Measurements from ENCODE around the gene RALGPS1. TPM values are rescaled to one million over a fixed set of nuclear protein-coding genes. Genes with fewer than 3 reads are reported as not detected.
"Not testable (repeated sequence)": the region's sequence is repeated elsewhere in the genome, so short reads cannot be mapped to it uniquely, and the experiment has no call there.

Gene RALGPS1
- polyA plus RNA-seq, 4 donors: 21.1 to 28.1 (median 24.0) TPM

DNA sequence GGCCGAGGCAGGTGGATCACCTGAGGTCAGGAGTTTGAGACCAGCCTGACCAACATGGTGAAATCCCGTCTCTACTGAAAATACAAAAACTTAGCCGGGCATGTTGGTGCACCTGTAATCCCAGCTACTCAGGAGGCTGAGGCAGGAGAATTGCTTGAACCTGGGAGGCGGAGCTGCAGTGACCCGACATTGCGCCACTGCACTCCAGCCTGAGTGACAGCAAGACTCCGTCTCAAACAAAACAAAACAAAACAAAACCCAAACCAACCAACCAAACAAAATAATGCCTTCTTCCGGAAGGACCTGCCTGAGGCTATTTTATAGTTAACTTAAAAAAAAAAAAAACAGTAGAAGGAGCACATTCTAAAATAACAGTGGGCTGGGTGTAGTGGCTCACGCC is 103.4 kb downstream of the RALGPS1 start:
- DNase-seq (ENCODE audit: low read depth in 4 of 4, low spot score in 3 of 4): not testable (repeated sequence)

DNA sequence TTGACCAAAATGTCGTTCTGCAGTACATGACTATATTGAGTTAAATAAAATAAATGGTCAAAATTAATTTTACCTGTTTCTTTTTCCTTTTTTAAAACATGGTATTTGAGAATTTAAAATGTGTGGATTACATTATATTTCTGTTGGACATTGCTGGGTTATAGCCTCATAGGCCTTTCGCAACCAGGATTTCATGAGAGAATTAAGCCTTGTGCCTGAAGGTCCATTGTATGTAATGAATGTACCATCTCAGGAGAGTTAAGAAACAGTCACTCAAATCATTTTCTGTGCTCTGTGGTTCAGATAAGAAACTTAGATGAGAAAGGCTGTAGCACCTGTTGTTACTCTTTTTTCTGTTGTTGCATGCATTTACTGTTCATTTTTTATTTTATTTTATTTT is 104.4 kb downstream of the RALGPS1 start:
- DNase-seq (ENCODE audit: low read depth in 4 of 4, low spot score in 3 of 4): no peak

DNA sequence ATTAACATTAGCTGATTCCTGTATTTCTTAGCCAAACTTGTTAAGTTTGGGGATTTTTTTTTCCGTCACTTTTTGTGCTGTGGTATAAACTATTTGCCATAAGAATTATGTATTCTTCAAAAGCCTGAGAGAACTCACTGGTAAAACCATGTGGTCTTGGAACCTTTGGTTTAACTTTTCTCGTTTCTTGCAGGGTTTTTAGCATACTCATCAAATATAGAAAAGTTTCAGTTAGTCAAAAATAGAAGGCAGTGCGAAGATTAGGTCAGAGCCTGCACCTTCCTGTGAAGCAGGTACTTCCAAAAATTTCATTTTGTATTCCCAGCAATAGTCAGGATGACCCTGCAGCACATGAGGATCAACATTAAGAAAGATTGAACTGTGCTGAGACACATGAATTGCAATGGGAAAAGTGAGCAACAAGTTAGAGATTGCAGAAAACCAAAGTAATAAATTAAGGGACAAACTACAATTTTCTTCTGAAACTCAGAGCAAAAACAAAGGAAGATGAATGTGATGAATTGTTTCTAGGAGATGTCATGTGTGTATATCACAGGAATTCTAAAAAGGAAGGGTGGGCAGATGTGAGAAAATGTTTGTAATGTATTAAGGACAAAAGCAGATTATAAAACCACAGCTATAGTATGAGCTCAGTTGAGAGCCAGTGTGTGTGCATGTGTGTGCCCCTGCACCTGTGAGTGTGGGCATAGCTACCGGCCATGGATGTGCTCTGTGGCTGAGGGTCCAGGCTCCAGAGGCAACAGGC is 105.6 kb downstream of the RALGPS1 start:
- DNase-seq (ENCODE audit: low read depth in 4 of 4, low spot score in 3 of 4): no peak

DNA sequence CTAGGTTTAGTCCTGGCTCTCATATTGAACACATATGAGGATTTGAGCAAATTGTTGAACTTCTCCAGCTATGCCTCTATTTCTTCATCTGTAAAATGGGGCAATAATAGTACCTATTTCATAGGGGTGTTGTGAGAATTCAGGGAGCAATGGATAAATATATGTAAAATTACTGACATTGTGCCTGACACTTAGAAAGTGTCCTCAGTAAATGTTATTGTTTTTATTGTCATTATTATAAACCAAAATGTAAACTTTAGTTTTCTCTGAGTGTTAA is 106.2 kb downstream of the RALGPS1 start:
- DNase-seq (ENCODE audit: low read depth in 4 of 4, low spot score in 3 of 4): no peak

DNA sequence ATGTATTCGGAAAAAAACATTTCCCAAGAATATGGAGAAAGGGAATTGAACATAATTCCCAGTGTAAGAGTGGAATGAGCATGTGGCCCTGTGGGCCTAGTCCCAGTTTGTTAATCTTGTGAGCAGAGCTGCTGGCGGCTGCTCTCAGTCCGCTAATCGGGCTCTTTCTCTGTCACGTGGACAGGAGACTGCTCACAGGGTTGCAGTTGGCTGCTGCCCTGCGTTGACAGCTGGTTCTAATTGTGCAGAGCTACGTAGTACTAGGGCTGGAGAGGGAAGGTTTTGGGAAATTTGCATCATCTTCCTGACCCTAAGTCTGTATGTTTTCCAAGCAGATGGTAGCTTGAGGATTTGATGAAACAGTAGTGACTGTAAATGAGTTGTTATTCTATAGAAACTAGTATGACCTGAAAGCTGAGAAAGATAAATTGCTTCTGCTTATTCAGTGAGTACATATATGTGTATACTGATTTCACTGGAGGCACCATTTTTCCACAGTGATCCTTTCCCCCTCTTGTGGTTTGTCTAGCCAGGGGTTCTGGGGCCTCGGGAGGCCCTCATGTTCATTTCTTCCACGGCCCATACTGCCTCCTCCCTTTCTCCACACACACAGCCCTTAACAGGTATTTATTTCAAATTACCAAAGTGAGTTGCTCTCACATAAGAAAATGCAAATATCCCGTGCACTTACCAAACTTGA is 107.2 kb downstream of the RALGPS1 start:
- peak; percentile 42 to 61 (median 51) for DNase-seq (ENCODE audit: low read depth in 4 of 4, low spot score in 3 of 4)

DNA sequence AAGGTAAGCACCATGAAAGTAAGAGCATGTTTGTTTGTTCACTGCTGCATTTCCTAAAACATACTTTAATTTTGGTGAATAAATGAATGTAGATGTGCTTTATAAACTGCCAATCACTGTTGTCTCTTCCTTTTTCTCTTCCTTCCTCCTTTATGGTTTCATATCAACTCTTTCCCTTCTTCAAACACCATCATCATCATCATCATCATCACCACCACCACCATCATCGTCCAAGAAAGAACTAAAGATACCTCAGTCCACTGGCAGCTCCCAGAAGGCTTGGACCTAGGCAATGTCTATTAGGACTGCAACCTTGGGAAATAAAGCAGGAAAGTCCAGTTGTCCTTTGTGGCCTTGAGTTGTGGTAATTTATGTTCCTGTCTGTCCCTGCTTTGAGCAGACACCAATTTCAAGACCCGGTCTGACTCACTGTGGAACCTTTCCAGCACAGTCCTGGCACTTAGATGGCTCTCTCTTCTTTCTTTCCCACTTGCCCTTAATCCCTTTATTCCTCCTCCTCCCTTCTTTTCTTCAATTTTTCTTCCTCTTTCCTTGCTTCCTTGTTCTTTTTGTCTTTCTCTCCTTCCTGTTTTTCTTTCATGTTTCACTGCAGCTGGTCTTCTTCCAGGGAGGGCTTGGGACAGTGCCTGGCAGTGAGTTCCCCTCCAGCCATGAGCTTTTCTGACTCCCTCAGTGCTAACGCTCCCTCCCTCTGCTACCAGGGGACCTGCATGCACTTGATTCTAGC is 108.5 kb downstream of the RALGPS1 start:
- no peak for DNase-seq (ENCODE audit: low read depth in 4 of 4, low spot score in 3 of 4)

DNA sequence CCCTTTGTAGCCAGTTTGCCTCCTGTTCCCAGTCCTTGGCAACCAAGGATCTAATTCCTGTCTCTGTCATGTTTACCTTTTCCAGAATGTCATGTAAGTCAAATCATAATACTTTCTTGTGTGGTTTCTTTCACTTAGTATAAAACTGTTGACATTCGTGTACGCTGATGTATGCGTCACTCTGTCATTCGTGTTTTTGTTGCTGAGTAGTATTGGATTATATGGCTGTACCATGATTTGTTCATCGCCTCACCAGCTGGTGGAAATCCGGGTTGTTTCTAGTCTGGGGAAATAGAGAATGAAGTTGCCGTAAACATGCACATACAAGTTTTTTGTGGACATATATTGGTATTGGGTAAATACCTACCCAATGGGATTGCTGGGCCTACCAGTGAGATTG is 110.5 kb downstream of the RALGPS1 start:
- no peak for DNase-seq (ENCODE audit: low read depth in 4 of 4, low spot score in 3 of 4)

DNA sequence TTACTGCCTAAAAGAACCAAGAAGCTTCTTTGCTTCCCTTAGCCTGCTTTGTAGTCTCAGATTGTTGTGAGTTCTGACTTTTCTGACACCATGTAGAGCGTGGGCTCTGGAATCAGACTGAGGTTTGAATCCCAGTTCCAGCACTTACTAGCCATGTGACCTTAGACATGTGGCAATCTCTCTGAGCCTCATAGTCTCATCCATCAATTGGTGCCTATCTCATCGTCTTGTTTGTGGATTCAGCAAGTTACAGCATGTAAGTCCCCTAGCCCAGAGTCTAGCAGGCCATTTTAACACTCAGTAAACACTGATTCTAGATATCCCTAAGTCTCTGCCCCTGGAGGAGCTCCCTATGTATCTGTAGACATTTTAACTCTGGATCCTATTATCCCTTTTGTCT is 113.1 kb downstream of the RALGPS1 start:
- peak in 1 of 4 donors; percentile 26 for DNase-seq (ENCODE audit: low read depth in 4 of 4, low spot score in 3 of 4)

DNA sequence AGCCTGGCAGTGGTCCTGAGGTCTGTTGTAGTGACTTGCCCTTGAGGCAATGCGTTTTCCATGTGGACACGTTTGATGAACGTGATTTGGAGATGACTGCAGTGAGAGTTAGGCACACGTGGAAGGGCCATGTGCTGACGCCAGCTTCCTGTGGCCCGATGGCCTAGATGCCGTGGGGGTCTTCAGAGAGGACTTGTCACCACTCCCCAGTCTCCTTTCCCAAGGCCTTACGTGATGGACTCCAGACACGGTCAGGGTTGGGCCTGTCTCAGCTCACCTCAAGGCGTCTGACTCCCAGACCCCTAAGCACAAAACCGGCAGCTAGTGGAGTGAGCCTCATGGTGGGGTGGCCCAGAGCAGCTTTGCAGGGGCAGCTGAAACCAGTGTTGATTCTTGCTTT is 115.0 kb downstream of the RALGPS1 start:
- no peak for DNase-seq (ENCODE audit: low read depth in 4 of 4, low spot score in 3 of 4)

DNA sequence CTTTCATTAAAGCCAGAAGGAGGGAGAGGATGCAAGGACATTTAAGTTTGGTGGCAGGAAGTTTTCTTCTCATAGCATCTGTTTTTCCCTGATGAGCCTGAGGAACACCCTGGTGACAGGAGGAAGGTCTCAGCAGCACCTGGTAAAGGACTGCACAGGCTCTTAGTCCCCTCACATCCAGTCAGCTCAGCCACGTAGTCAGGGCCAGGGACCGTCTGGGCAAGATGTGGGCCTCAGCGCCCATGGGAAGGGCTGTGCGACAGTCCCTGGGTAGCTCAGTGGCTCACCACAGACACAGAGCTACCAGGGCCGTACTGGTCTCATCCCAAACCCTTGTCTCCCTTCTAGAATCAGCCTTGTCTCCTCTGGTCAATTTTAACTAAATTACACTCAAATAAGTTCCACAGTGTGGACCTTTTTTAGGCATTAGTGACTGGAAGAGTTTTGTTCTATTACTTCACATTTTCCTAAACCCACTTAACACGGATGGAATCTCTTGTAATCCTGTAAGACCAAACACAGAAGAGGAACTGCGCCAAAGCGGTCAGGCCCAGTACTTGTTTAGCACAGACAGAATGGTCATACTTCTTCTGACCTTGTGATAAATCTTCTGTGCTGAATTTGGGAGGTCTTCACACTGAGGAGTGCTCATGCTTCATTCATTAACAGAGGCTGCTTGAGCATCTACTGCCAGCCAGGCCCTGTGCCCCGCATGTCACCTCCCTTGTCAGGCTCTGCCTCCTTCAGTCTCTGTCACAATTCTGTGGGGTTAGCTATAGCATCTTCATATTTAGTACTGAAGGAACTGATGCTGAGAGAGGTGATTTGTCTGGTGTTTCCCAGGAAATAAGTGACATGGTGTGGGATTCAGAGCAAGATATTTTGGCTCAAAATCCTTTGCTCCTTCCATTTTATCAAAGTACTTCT is 116.5 kb downstream of the RALGPS1 start:
- no peak for DNase-seq (ENCODE audit: low read depth in 4 of 4, low spot score in 3 of 4)

DNA sequence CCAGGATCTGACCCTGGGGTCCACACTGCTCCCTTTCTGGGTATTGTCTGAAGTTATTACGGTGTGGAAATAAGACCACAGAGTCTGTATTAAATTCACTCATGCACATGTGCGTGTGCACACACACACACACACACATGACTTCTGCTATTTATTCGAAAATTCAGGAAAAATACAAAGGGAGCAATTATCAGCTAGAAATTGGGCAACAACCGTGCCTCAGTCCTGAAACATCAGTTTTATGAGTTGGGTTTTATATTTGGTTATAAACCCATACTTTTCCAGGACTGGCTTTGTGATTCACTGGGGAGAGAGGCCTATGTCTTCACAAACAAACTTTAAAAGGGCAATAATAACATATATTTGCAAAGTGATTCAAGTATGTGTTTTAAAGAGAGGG is 117.7 kb downstream of the RALGPS1 start:
- no peak for DNase-seq (ENCODE audit: low read depth in 4 of 4, low spot score in 3 of 4)

DNA sequence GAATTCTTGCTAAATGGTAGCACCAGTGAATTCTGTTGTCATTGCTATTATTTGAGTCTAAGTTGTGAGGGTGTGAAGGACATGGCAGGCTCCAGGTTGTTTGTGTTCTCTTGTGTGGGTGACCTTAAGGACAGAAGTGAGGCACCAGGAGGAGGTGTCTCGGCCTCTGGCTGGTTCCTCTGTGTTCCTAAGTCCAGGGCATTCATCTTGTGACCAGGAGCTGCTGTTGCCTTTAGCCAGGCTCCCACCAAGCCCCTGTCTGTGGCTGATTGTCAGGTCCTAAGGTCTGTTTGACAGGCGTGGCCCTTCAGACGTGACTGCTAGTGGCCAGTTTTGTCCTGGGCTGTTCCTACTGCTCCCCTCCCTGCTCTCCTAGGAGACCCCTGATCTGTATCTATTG is 118.5 kb downstream of the RALGPS1 start:
- no peak for DNase-seq (ENCODE audit: low read depth in 4 of 4, low spot score in 3 of 4)

DNA sequence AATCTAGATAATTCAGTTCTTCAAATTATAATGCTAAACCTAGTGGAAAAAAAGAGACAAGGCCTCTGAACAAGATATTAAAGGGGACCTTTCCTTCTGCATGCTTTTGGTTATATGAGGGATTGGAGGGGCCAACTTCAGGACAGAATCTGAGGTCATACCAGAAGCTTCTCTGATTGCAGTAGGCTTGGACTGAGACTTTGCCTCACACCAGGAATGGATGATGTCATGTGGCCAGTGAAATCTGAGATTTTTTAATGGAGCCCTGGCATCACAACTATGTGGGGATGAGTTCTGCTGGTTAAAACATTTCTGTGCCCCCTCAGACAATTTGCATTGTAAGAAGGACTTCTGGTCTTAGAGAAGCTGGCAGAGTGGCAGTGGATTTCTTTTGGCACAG is 119.2 kb downstream of the RALGPS1 start:
- no peak for DNase-seq (ENCODE audit: low read depth in 4 of 4, low spot score in 3 of 4)

DNA sequence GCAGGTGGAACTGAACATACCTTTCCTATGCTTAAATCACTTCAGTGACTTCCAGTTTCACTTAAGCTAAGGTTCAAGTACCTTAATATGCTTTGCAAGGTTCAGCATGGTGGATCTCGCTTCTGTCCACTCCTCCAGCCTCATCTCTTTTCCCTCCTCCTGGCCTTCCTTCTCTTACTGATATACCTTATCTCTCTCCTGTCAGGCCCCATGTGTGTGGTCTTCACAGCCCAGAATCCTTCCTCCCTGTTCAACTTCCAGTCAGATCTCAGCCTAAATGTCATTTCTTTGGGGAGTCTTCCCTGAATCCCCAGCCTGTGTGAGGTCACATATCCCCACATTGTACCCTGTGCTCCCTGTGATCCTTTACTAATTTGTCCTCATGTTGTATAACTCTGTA is 120.1 kb downstream of the RALGPS1 start:
- no peak for DNase-seq (ENCODE audit: low read depth in 4 of 4, low spot score in 3 of 4)

DNA sequence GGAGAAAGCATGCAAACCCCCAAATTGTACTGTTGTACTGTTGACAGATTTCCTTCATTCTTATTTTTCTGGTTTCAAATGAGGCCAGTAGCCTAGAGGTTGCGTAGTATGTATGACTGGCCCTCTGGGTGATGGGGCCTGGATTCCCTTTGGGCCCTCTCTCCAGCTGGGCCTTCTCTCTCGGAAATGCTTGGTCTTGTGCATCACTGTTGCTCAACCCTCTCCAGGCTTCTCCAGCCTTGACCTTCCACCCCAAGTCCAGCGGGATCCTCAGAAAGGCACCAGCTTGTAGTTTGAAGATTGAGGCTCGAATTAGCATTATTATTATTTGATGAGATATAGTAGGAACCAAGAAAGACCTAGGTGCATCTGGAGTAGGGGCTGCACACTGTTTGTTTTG is 120.8 kb downstream of the RALGPS1 start:
- DNase-seq (ENCODE audit: low read depth in 4 of 4, low spot score in 3 of 4): no peak

DNA sequence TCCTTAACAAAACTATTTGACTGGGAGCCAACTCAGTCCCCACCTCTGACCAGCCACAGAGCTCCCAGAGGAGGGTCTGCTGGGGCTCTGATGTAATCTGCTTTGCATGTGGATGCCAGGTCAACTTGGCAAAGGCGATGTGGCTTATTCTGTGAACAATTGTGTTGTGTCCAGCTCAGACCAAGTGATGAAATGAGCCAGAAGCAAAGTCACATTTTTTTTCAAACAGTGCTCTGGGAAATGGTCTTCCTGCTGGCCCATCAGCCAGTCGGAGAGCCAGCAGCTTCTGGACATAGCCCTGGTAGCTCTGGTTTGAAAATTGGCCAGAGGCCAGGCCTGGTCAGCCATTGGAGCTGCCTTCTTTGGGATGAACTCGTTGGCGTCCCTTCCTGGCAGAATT is 121.4 kb downstream of the RALGPS1 start:
- DNase-seq (ENCODE audit: low read depth in 4 of 4, low spot score in 3 of 4): no peak

DNA sequence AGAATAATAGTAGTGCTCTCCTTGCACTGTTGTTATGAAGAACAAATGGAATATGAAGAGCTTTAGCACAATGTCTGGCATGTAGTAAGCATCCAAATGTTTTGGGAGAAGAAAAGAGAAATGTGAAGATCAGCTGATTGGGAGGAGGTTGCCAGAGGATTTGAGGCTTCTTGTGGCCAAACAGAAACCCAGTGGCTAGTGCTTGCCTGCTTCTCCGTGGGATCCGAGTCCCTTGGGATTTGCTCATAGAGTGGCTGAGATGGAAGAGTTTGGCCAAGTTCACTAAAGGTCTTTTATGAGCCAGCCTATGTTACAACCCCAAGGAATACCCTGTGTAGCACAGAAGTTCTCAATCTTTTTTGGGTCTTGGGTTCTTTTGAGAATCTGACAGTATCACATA is 121.9 kb downstream of the RALGPS1 start:
- no peak for DNase-seq (ENCODE audit: low read depth in 4 of 4, low spot score in 3 of 4)

DNA sequence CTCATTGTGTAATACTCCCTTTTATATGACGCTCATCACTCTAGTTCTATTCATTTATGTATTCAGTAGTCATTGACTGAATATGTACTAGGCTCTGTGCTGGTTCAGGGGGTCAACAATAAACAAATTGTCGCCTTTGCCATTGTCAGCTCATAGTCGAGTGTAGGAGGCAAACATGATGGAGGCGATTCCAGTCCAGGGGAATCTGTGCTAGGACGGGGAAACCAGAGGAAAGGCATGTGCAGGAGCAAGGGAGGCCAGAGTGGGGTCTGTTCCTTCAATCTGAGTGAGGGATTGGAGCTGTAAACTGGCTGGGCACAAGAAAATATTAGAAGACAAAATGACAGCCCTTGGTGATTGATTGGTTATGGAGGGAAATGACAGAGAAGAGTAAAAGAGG is 123.9 kb downstream of the RALGPS1 start:
- DNase-seq (ENCODE audit: low read depth in 4 of 4, low spot score in 3 of 4): no peak

DNA sequence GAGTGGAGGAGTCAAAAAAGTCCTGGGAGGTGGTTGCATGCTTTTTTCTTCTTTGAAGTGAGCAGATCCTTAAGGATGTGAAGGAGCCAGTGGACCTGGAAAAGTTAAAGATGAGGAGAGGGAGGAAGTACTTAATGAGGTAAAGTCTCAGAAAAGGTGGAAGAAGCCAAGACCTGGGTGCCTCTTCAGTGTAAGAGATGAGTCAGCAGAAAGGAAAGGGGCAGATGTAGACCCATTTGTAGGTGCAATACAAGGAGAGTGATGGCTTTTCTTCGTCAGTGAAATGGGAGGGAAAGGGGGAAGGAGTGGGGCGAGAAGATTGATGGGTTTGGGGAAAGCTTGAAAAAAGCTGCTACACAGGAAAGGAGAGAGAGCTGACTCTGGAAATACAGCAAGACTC is 124.9 kb downstream of the RALGPS1 start:
- no peak for DNase-seq (ENCODE audit: low read depth in 4 of 4, low spot score in 3 of 4)

DNA sequence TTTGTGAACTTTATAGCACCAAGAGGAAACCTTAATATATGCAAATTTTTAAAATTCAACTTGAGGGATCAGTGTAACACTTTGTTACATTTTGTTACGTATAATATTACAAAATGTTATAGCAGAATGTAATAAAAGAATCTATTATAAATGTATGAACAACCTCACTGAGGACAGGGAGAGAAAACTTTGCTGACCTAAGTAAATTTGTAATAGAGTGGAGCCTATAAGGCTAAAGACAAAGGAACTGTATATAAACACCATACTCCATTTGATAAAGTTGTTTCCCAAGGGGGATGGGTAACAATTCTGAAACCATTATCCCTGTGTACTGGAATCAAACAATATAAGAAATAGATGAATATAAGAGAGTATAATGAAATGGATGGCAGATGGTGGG is 130.6 kb downstream of the RALGPS1 start:
- no peak for DNase-seq (ENCODE audit: low read depth in 4 of 4, low spot score in 3 of 4)

DNA sequence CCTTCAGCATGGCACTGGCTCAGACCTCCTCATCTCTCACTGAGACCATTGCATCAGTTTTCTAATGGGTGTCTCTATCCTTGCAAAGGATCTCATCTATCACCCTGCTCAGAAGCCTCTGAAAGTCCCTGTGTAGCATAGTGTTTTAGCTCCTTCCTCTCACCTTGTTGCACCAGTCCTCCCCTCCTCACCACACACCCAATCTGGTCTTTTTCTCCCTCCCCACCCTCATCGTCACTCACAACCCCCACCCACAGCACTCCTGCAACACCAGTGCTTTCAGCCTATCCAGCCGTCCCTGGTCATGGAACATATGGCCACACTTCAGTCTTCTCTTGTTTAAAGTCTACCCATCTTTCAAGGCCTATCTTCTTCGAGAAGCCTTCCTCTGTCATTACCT is 133.4 kb downstream of the RALGPS1 start:
- no peak for DNase-seq (ENCODE audit: low read depth in 4 of 4, low spot score in 3 of 4)

All from right renal pelvis (tissue), 4 donors.